OCI-LY7 (cell line): ENCODE measurements around the gene ASB13. TPM values are rescaled to one million over a fixed set of nuclear protein-coding genes. Genes with fewer than 3 reads are reported as not detected.
A peak's percentile ranks its signal among the peaks of the same experiment; 100 is the strongest.

Experiments used
- BruUV-seq: library from RNA; stranded (reverse); fragments of 400-500 nt; replicated peaks from 2 replicates; lab custom pipeline; 2021; lab: Mats Ljungman, UMichigan
- CTCF ChIA-PET: fragments of 300-600 bp; sonication (Branson Sonifier 250); formaldehyde crosslinking; loops from one replicate; lab custom pipeline; 2022; ENCODE audit warnings: antibody characterized with exemption; ENCODE audit not compliant: unreplicated experiment; lab: Charles Lee
- POLR2A ChIA-PET: fragments of 300-600 bp; sonication (Branson Sonifier 250); formaldehyde crosslinking; loops from one replicate; lab custom pipeline; 2022; ENCODE audit warnings: antibody characterized with exemption; lab: Charles Lee
- DNase-seq: peaks from one replicate; pipeline ENCODE4 v3.0.0-alpha.2; 2015; ENCODE audit warnings: low spot score
- H2AFZ ChIP-seq: fragments of 200-600 bp; sonication (generic), shearing (Covaris generic); 2 replicates; pipeline ENCODE4 v1.6.1; 2014; ENCODE audit warnings: mild to moderate bottlenecking, antibody characterized with exemption, low read length, moderate library complexity
- H3K27ac ChIP-seq: fragments of 200-600 bp; sonication (generic); 2 replicates; pipeline ENCODE4 v1.5.1; 2014; ENCODE audit warnings: mixed run types, low read depth, mild to moderate bottlenecking, moderate library complexity, low read length, inconsistent platforms; ENCODE audit not compliant: poor library complexity, severe bottlenecking
- H3K36me3 ChIP-seq: fragments of 200-600 bp; sonication (generic); 2 replicates; pipeline ENCODE4 v1.6.1; 2014; ENCODE audit warnings: mild to moderate bottlenecking, antibody characterized with exemption, low read length, moderate library complexity, mixed read lengths; ENCODE audit not compliant: insufficient read depth
- H3K4me1 ChIP-seq: fragments of 200-600 bp; sonication (generic); 2 replicates; pipeline ENCODE4 v1.5.1; 2014; ENCODE audit warnings: mild to moderate bottlenecking, low read length; ENCODE audit not compliant: insufficient read depth, poor library complexity, severe bottlenecking
- H3K4me2 ChIP-seq: fragments of 200-600 bp; sonication (generic); 2 replicates; pipeline ENCODE4 v1.6.1; 2014; ENCODE audit warnings: mild to moderate bottlenecking, low read length
- H3K4me3 ChIP-seq: fragments of 200-600 bp; sonication (generic); 2 replicates; pipeline ENCODE4 v1.5.1; 2014; ENCODE audit warnings: mild to moderate bottlenecking, low read depth, low read length; ENCODE audit not compliant: poor library complexity, severe bottlenecking
- H3K79me2 ChIP-seq: fragments of 200-600 bp; sonication (generic); 2 replicates; pipeline ENCODE4 v1.6.1; 2016; ENCODE audit warnings: low read depth, mild to moderate bottlenecking, low read length, moderate library complexity, mixed read lengths; ENCODE audit not compliant: insufficient read depth
- H3K9me2 ChIP-seq: fragments of 200-600 bp; sonication (generic); 2 replicates; pipeline ENCODE4 v1.6.1; 2016; ENCODE audit warnings: mild to moderate bottlenecking, low read length, mixed read lengths; ENCODE audit not compliant: insufficient read depth
- H3K9me3 ChIP-seq: fragments of 200-600 bp; sonication (generic); 2 replicates; pipeline ENCODE4 v1.6.1; 2014; ENCODE audit warnings: mild to moderate bottlenecking, mixed run types, low read length, mixed read lengths
- H4K20me1 ChIP-seq: fragments of 200-600 bp; sonication (generic); 2 replicates; pipeline ENCODE4 v1.6.1; 2014; ENCODE audit warnings: mild to moderate bottlenecking, antibody characterized with exemption, low read length, moderate library complexity, mixed read lengths; ENCODE audit not compliant: insufficient read depth
- CTCF ChIP-seq: fragments of 200-600 bp; sonication (generic); conservative IDR thresholded peaks from 2 replicates; pipeline ENCODE4 v1.5.1; 2014; ENCODE audit warnings: mild to moderate bottlenecking, antibody characterized with exemption, low read length, moderate library complexity, mixed read lengths
- EZH2phosphoT487 ChIP-seq: fragments of 200-600 bp; sonication (generic); IDR thresholded peaks from 2 replicates; pipeline ENCODE4 v1.6.1; 2018; ENCODE audit warnings: low read depth, borderline replicate concordance, mild to moderate bottlenecking, mixed run types, antibody characterized with exemption, low read length, moderate library complexity, mixed read lengths
- intact Hi-C: fragments of 100-400 bp; cut with micrococcal nuclease; formaldehyde crosslinking; loops from one replicate; pipeline ENCODE4 v1.10.0; 2022; ENCODE audit not compliant: unreplicated experiment
- small RNA-seq: library from RNA; depleted of rRNA; stranded (forward); fragments of <200 nt; gene quantifications from one replicate; pipeline ENCODE3, GENCODE V24; 2014
- total RNA-seq, 2 experiments: library from RNA; depleted of rRNA in 1 of 2; stranded (reverse); fragments of >200 nt in 1 of 2; shearing (Covaris generic) in 1 of 2; gene quantifications; 2 replicates each; pipeline ENCODE4 v1.2.3, GENCODE V29; 2014 to 2022

Gene ASB13
- total RNA-seq, 2 experiments from 2014 or later, result 25.6 to 108 TPM

GRCh38 chr10:5589661-5590511 lies 76.5 kb downstream of the ASB13 start:
- peak overlapping the region; percentile 56 for H3K4me2 ChIP-seq
- intact Hi-C loops, result loop anchor here (10.0 kb wide), 2 partner anchors 465 to 1885 kb away; no protein-coding TSS in a partner anchor

GRCh38 chr10:5589011-5589660 lies 77.3 kb downstream of the ASB13 start:
- no peaks in the 10 kb centered on the region for H3K79me2 ChIP-seq
- peaks cover 77% of the 10 kb centered on the region for H3K4me1 ChIP-seq
- no peak overlapping the region for H3K4me3 ChIP-seq
- H3K27ac ChIP-seq, result no peak overlapping the region
- TF ChIP-seq CTCF (no peak), EZH2phosphoT487 (no peak)
- H3K36me3 ChIP-seq, result no peaks in the 10 kb centered on the region
- no TSS peak for BruUV-seq
- intact Hi-C loops, result loop anchor here (10.0 kb wide), 2 partner anchors 466 to 1886 kb away; no protein-coding TSS in a partner anchor
- peak overlapping the region; percentile 56 for H3K4me2 ChIP-seq
- H4K20me1 ChIP-seq, result no peaks in the 10 kb centered on the region
- H3K9me3 ChIP-seq, result no peaks in the 10 kb centered on the region
- peak; percentile 66 for DNase-seq
- CTCF ChIA-PET, result no interaction called here
- H3K9me2 ChIP-seq, result no peaks in the 10 kb centered on the region
- POLR2A ChIA-PET, result interaction anchor here (1.2 kb wide), 1 partner anchor 8 kb away, joined by 3 read pairs; no protein-coding TSS in a partner anchor
- H2AFZ ChIP-seq, result no peak overlapping the region

More at GRCh38 chr10:5589661-5590511, 76.5 kb downstream of the ASB13 start:
- peak; percentile 55 for DNase-seq
- Histone ChIP-seq H3K79me2 (no peaks in the 10 kb centered on the region), H2AFZ (no peak overlapping the region), H4K20me1 (no peaks in the 10 kb centered on the region), H3K9me2 (no peaks in the 10 kb centered on the region), H3K4me1 (peaks cover 77% of the 10 kb centered on the region), H3K4me3 (no peak overlapping the region), H3K27ac (no peak overlapping the region), H3K9me3 (no peaks in the 10 kb centered on the region), H3K36me3 (no peaks in the 10 kb centered on the region)
- BruUV-seq, result no TSS peak
- ChIA-PET CTCF (no interaction called here), POLR2A (interaction anchor here (0.7 to 1.2 kb wide), 2 partner anchors 9 to 14 kb away, joined by 3 read pairs; no protein-coding TSS in a partner anchor)
- no peak for TF ChIP-seq EZH2phosphoT487
- peak; percentile 55 for TF ChIP-seq CTCF

Small RNA genes lying within 50 kb of the gene (small RNA-seq; reads per million reads assigned to genes)
- not detected for gene AL365356.2
- gene RN7SL445P, result not detected

Other genes starting within 250 kb of the ASB13 start
- not detected in 2 replicates for gene CALML5, start 167.0 kb downstream of the ASB13 start, total RNA-seq (2014; rRNA removed; shearing (Covaris generic))
- gene CALML5, start 167.0 kb downstream of the ASB13 start, total RNA-seq (2022), result not detected in 2 replicates
- gene CALML3, start 141.6 kb downstream of the ASB13 start, total RNA-seq (2014; rRNA removed; shearing (Covaris generic)), result not detected in 2 replicates
- gene CALML3, start 141.6 kb downstream of the ASB13 start, total RNA-seq (2022), result not detected in 2 replicates
- gene TASOR2, start 18.2 kb upstream of the ASB13 start, total RNA-seq (2014; rRNA removed; shearing (Covaris generic)), result 103 and 113 TPM in 2 replicates
- 116 and 127 TPM in 2 replicates for gene TASOR2, start 18.2 kb upstream of the ASB13 start, total RNA-seq (2022)
- gene GDI2, start 146.8 kb upstream of the ASB13 start, total RNA-seq (2014; rRNA removed; shearing (Covaris generic)), result 265 and 270 TPM in 2 replicates
- 271 and 292 TPM in 2 replicates for gene GDI2, start 146.8 kb upstream of the ASB13 start, total RNA-seq (2022)
- gene ANKRD16, start 223.3 kb upstream of the ASB13 start, total RNA-seq (2014; rRNA removed; shearing (Covaris generic)), result 7.9 and 15.2 TPM in 2 replicates
- 12.0 and 15.0 TPM in 2 replicates for gene ANKRD16, start 223.3 kb upstream of the ASB13 start, total RNA-seq (2022)
- 61.9 and 65.6 TPM in 2 replicates for gene FBH1, start 223.6 kb upstream of the ASB13 start, total RNA-seq (2014; rRNA removed; shearing (Covaris generic))
- 58.1 and 67.4 TPM in 2 replicates for gene FBH1, start 223.6 kb upstream of the ASB13 start, total RNA-seq (2022)